BLaER1 treated with 17β-estradiol and CSF1 and Interleukin-3, amounts not matched to agents 10 nM and 100 nM (cell line): ENCODE results near the gene AGR2.

Experiments
- H3K27ac ChIP-seq, 11 experiments: shearing (Covaris generic); formaldehyde crosslinking; 2 replicates each; pipeline ENCODE4 v1.8.1; 2022
- H3K27me3 ChIP-seq, 11 experiments: shearing (Covaris generic); formaldehyde crosslinking; 2 replicates each; pipeline ENCODE4 v1.8.1; 2022
- H3K36me3 ChIP-seq, 11 experiments: shearing (Covaris generic); formaldehyde crosslinking; 2 replicates each; pipeline ENCODE4 v1.8.1; 2022
- H3K4me1 ChIP-seq, 10 experiments: shearing (Covaris generic); formaldehyde crosslinking; 2 replicates each; pipeline ENCODE4 v1.8.1; 2022
- H3K4me2 ChIP-seq, 11 experiments: shearing (Covaris generic); formaldehyde crosslinking; 2 replicates each; pipeline ENCODE4 v1.8.1; 2022
- H3K4me3 ChIP-seq, 10 experiments: shearing (Covaris generic); formaldehyde crosslinking; 2 replicates each; pipeline ENCODE4 v1.8.1; 2022
- H3K9ac ChIP-seq, 11 experiments: shearing (Covaris generic); formaldehyde crosslinking; 2 replicates each; pipeline ENCODE4 v1.8.1; 2022
- H3K9me3 ChIP-seq, 11 experiments: shearing (Covaris generic); formaldehyde crosslinking; replicated peaks in 1 of 11; 2 replicates each; pipeline ENCODE4 v1.8.1; 2022
- H4K20me1 ChIP-seq, 11 experiments: shearing (Covaris generic); formaldehyde crosslinking; 2 replicates each; pipeline ENCODE4 v1.8.1; 2022
- Cebpa-rat ChIP-seq, 11 experiments: shearing (Covaris generic); IDR thresholded peaks; 2 replicates each; pipeline ENCODE4 v1.8.1; 2022

Gene AGR2

DNA sequence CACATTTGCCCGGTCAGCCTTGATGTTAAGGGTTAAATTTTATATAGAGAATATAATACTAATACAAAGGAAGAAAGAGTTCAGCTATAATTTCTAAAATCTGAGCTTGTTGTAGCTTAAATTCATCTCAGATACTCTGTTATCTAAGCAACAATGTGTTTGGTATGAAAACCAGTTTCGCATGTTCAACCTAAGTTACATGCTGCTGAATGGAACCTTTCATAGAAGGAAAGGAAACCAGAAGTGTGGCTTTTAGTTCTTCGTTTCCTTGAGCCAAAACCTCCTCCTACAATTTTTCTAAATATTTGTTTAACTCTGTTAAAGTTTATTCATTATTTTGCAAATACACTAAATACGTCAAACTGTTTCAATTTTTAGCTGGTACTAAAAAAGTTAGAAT lies 18.5 kb downstream of the AGR2 start:
- Histone ChIP-seq H3K4me2 (no peak overlapping the region), H3K36me3 (peaks cover 0 to 40% (median 22%) of the 10 kb centered on the region in 11 experiments; a peak in 13 of 22 replicates), H3K27me3 (no peaks in the 10 kb centered on the region), H3K4me1 (peaks cover 0 to 6% (median 0%) of the 10 kb centered on the region in 10 experiments; a peak in 1 of 20 replicates), H3K4me3 (no peak overlapping the region), H3K27ac (no peak overlapping the region), H3K9me3 (peaks cover 0 to 9% (median 0%) of the 10 kb centered on the region in 11 experiments; a peak in 1 of 22 replicates), H4K20me1 (no peaks in the 10 kb centered on the region), H3K9ac (no peak overlapping the region)
- no peak for TF ChIP-seq Cebpa-rat (IDR thresholded peaks at IDR 0.05)

DNA sequence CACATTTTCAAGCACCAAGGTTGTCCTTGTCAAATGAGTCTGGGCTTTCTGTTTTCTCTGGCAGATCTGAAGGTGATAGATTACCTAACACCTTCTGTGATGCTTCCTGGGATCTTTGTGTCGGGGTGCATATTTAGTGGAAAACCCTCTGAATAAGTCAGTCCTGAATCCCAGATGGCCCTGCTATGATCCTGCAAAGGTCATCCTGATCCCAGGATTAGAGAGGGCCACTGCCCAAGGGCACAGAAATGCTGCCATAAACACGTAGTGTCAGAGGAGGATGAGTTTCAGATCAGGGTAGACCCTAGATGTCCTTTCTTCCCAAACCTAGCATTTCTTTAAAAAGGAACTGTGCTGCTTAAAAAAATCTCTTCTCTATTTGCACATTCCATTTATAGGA lies 19.0 kb downstream of the AGR2 start:
- peaks cover 0 to 40% (median 22%) of the 10 kb centered on the region in 11 experiments; a peak in 13 of 22 replicates for H3K36me3 ChIP-seq
- H3K27ac ChIP-seq: no peak overlapping the region
- H3K9me3 ChIP-seq: peaks cover 0 to 9% (median 0%) of the 10 kb centered on the region in 11 experiments; a peak in 1 of 22 replicates
- H3K4me2 ChIP-seq: no peak overlapping the region
- H3K27me3 ChIP-seq: no peaks in the 10 kb centered on the region
- H3K9ac ChIP-seq: no peak overlapping the region
- H4K20me1 ChIP-seq: no peaks in the 10 kb centered on the region
- no peak overlapping the region for H3K4me3 ChIP-seq
- peaks cover 0 to 6% (median 0%) of the 10 kb centered on the region in 10 experiments; a peak in 1 of 20 replicates for H3K4me1 ChIP-seq
- no peak for TF ChIP-seq Cebpa-rat (IDR thresholded peaks at IDR 0.05)

DNA sequence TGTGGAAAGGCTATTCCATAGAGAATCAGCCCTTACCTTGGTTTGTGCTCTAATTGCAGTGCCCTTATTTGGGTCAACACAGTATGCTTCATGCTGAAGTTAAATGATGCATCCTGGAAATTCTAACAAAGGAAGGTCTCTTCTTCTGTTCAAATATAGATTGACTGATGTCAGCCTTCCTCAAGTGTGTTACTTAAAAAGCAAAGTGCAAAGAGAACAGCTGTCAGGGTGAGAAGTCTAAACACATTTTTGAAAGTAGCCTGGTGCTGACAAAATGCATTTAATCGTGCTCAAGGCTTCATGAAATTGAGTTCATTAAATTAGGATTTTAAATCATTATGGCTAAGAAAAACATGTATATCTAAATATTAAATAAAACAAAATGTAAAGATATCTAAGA lies 19.5 kb downstream of the AGR2 start:
- Histone ChIP-seq H3K9me3 (peaks cover 0 to 9% (median 0%) of the 10 kb centered on the region in 11 experiments; a peak in 1 of 22 replicates), H3K4me1 (peaks cover 0 to 6% (median 0%) of the 10 kb centered on the region in 10 experiments; a peak in 1 of 20 replicates), H3K27ac (no peak overlapping the region), H3K9ac (no peak overlapping the region), H3K4me2 (no peak overlapping the region), H4K20me1 (no peaks in the 10 kb centered on the region), H3K27me3 (no peaks in the 10 kb centered on the region), H3K36me3 (peaks cover 0 to 43% (median 22%) of the 10 kb centered on the region in 11 experiments; a peak in 13 of 22 replicates), H3K4me3 (no peak overlapping the region)
- no peak for TF ChIP-seq Cebpa-rat (IDR thresholded peaks at IDR 0.05)

DNA sequence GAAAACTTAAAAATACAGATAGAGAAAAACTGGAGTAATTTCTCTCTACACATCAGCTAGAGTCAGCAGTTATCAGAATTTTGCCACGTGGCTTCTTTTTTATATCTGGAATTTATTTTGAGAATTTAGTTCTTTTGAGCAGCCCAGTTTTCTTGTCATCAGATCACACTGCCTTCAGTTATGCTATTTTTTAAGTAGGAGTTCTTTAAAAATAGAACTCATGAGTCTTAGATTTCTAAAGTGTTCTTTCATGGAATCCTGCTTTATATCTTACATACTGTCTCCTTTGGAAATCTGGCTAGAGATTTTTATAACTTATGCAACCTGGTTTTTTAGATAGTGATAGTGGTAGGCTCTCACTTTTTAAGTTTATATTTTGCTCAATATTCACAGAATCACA lies 24.2 kb downstream of the AGR2 start:
- Histone ChIP-seq H3K36me3 (peaks cover 0 to 51% (median 13%) of the 10 kb centered on the region in 11 experiments; a peak in 13 of 22 replicates), H4K20me1 (no peaks in the 10 kb centered on the region; a peak in 1 of 22 replicates), H3K27ac (no peak overlapping the region), H3K4me2 (no peak overlapping the region), H3K4me3 (no peak overlapping the region), H3K9ac (no peak overlapping the region), H3K4me1 (peaks cover 0 to 7% (median 5%) of the 10 kb centered on the region in 10 experiments; a peak in 13 of 20 replicates), H3K27me3 (no peaks in the 10 kb centered on the region), H3K9me3 (no peaks in the 10 kb centered on the region)
- no peak for TF ChIP-seq Cebpa-rat (IDR thresholded peaks at IDR 0.05)

DNA sequence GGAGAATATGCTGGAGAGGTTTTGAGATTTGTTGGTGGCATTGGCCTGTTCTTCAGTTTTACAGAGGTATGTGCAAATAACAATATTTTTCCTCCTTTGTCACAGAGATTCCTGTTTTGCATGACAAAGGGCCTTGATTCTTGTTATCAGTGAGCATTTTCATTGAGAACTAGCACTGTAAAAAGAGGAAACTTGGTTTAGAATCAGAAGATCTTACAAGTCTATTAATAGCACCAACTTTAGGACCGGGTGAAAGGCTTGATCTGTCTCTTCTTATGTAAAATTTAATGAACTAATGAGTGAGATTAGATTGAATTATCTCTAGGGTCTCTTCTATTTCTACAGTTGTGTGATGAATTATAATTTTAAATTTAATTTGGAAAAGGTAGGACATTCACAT lies 25.7 kb downstream of the AGR2 start:
- Histone ChIP-seq H3K27ac (no peak overlapping the region), H3K27me3 (no peaks in the 10 kb centered on the region), H3K4me2 (peak overlapping the region in 5 of 11 experiments; percentile 10 to 36 (median 22); a peak in 3 of 22 replicates), H3K9me3 (no peaks in the 10 kb centered on the region), H3K4me3 (no peak overlapping the region), H3K36me3 (peaks cover 0 to 45% (median 13%) of the 10 kb centered on the region in 11 experiments; a peak in 13 of 22 replicates), H3K4me1 (peaks cover 0 to 7% (median 5%) of the 10 kb centered on the region in 10 experiments; a peak in 13 of 20 replicates), H4K20me1 (no peaks in the 10 kb centered on the region; a peak in 1 of 22 replicates), H3K9ac (no peak overlapping the region)
- TF ChIP-seq Cebpa-rat (IDR thresholded peaks at IDR 0.05): no peak

DNA sequence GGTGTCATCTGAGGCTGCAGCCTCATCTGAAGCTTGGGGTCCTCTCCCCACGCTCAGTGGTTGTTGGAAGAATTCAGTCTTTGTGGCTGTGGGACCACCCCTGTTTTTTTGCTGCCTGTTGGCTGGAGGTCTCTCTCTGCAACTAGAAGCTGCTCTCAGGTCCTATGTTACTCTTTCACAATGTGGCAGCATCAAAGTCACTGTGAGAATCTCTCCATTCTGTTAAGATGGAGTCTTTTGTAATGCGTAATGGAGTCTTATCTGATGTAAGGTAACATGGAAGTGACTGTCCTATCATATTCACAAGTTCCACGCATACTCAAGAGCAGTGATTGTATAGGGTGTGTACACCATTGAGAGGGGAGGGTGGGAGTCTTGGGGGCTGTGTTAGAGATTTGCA lies 26.3 kb downstream of the AGR2 start:
- Histone ChIP-seq H4K20me1 (no peaks in the 10 kb centered on the region; a peak in 1 of 22 replicates), H3K4me1 (peaks cover 0 to 7% (median 5%) of the 10 kb centered on the region in 10 experiments; a peak in 13 of 20 replicates), H3K27me3 (no peaks in the 10 kb centered on the region), H3K27ac (no peak overlapping the region), H3K4me3 (no peak overlapping the region), H3K36me3 (peaks cover 0 to 40% (median 10%) of the 10 kb centered on the region in 11 experiments; a peak in 13 of 22 replicates), H3K4me2 (no peak overlapping the region), H3K9me3 (no peaks in the 10 kb centered on the region), H3K9ac (no peak overlapping the region)
- TF ChIP-seq Cebpa-rat (IDR thresholded peaks at IDR 0.05): no peak

DNA sequence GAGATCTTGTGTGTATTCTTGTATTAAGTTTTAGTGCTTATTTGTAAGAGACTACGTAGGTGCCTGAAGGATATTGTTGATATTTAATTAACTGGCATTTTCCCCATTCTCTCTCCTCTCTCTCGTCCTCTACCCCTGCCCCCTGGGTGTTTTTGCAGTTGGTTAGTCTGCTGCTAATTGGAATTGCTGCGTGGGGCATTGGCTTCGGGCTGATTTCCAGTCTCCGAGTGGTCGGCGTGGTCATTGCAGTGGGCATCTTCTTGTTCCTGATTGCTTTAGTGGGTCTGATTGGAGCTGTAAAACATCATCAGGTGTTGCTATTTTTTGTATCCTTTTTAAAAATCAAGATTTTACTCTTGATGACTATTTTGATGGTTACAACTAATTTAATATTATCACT lies 28.7 kb downstream of the AGR2 start:
- H3K27ac ChIP-seq: no peak overlapping the region
- no peak for TF ChIP-seq Cebpa-rat (IDR thresholded peaks at IDR 0.05)
- peaks cover 4 to 12% (median 7%) of the 10 kb centered on the region in 10 experiments; a peak in 18 of 20 replicates for H3K4me1 ChIP-seq

DNA sequence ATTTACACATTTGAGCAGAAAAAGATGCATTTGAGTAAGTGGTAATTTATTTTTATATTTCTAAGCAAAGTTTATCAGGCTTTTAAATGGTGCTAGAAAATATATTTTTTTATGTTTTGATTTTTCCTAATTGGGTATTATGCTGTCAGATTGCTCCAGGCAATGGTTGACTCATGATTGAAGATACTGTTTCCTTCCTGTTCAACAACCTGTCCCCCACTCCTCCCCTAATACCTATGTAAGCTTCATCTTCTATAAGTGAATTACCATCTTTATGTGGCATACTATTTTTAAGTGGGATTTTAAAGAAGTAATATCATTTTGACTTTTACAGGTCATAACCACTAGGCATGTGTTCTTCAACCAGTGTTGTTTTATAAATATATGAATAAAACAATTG lies 29.8 kb downstream of the AGR2 start:
- no peak overlapping the region for H3K27ac ChIP-seq
- no peak for TF ChIP-seq Cebpa-rat (IDR thresholded peaks at IDR 0.05)
- no peak overlapping the region for H3K4me2 ChIP-seq
- H3K4me1 ChIP-seq: peaks cover 10 to 21% (median 16%) of the 10 kb centered on the region in 10 experiments
- no peak overlapping the region for H3K9ac ChIP-seq
- H3K36me3 ChIP-seq: peaks cover 0 to 20% (median 0%) of the 10 kb centered on the region in 11 experiments; a peak in 4 of 22 replicates
- H4K20me1 ChIP-seq: peaks cover 0 to 8% (median 0%) of the 10 kb centered on the region in 11 experiments; a peak in 1 of 22 replicates
- H3K9me3 ChIP-seq: no peaks in the 10 kb centered on the region
- H3K4me3 ChIP-seq: no peak overlapping the region
- H3K27me3 ChIP-seq: no peaks in the 10 kb centered on the region

More for the DNA sequence above, 28.7 kb downstream of the AGR2 start:
- H3K4me3 ChIP-seq: no peak overlapping the region
- peaks cover 0 to under 1% (median 0%) of the 10 kb centered on the region in 11 experiments; a peak in 1 of 22 replicates for H4K20me1 ChIP-seq
- H3K9ac ChIP-seq: no peak overlapping the region
- no peaks in the 10 kb centered on the region for H3K9me3 ChIP-seq
- no peak overlapping the region for H3K4me2 ChIP-seq
- peaks cover 0 to 20% (median 0%) of the 10 kb centered on the region in 11 experiments; a peak in 4 of 22 replicates for H3K36me3 ChIP-seq
- H3K27me3 ChIP-seq: no peaks in the 10 kb centered on the region

DNA sequence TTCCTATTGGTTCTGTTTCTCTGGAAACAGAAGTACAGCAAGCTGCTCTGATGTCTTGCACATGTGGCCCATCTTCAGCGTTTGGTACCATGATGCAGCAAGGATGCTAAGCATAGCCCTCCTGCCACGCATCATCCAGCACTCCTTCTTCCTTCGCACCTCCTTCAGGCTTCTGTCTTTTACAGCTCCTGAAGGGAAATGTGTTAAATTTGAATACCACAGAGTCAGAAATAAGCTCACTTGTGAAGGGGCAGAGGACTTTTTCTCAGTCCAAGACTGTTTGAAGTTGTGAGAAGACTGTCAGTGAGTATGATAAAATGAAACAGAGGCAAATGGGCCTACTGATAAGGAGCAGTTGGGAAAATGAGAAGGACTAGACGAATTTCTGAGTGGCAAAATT lies 30.5 kb downstream of the AGR2 start:
- H3K4me3 ChIP-seq: no peak overlapping the region
- H3K9me3 ChIP-seq: no peaks in the 10 kb centered on the region
- H3K4me1 ChIP-seq: peaks cover 10 to 21% (median 16%) of the 10 kb centered on the region in 10 experiments
- H3K4me2 ChIP-seq: no peak overlapping the region
- peaks cover 0 to 20% (median 0%) of the 10 kb centered on the region in 11 experiments; a peak in 2 of 22 replicates for H3K36me3 ChIP-seq
- H4K20me1 ChIP-seq: peaks cover 0 to 8% (median 0%) of the 10 kb centered on the region in 11 experiments; a peak in 1 of 22 replicates
- no peak overlapping the region for H3K9ac ChIP-seq
- no peaks in the 10 kb centered on the region for H3K27me3 ChIP-seq
- H3K27ac ChIP-seq: no peak overlapping the region
- no peak for TF ChIP-seq Cebpa-rat (IDR thresholded peaks at IDR 0.05)
